GM21447 (cell line): ENCODE results near the gene MAN2B2.

Source experiments
- ATAC-seq: cut with Tn5 transposase; IDR thresholded peaks from one replicate; pipeline ENCODE4 v1.9.1; 2021; ENCODE audit not compliant: unreplicated experiment

MAN2B2 gene

DNA sequence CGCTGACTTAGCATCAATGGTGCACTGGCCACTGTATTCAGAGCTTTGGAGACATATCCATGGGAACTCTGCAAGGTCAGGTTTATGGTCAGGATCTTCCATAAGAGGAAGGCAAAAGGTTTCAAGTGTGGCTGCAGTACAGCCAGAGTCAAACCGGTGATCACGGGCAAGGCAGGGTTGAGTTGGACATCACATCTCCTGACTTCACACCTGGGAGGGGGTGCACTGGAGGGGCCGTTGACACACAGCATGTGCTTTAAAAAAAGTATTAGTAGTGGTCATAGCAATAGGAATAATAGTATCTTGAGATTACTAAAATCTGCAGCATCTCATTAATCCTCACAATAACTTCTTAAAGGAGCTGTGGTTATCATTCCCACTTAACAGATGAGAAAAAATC, 28.9 kb upstream of the MAN2B2 start:
- ATAC-seq = no peak

DNA sequence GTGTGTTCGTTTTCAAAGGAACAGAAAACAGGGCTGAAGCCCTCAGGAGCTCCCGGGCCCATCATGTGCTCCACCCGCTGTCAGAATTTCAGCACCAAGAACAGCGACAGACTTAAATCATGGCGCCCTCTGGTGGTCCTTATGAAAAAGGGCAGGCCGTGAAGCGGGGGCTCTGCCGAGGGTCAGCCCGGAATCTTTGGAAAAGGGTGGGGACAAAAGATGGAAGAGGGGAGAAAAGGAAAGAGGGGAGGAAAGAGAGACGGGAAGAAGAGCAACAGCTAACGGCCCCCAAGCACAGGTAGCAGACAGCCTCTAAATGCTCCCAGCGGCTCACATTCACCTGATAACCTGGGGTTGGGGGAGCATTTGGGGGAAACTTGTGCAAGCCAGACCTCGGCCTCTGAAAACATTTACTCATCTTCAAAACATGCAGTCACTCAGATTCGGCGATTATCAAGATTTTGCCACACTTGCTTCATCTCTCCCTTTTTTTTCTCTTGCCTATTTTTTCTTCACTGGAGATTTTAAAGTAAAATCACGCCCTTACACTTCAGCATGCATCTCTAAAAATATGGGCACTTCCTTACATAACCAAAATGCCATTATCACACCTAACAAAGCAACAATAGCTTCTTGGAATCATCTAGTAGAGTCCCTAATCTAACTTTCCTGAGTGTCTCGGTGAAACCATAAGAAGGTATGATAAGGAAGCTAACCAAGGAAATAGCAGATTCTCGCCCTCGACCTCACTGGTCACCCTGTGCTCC, 28.1 kb upstream of the MAN2B2 start:
- no peak for ATAC-seq

DNA sequence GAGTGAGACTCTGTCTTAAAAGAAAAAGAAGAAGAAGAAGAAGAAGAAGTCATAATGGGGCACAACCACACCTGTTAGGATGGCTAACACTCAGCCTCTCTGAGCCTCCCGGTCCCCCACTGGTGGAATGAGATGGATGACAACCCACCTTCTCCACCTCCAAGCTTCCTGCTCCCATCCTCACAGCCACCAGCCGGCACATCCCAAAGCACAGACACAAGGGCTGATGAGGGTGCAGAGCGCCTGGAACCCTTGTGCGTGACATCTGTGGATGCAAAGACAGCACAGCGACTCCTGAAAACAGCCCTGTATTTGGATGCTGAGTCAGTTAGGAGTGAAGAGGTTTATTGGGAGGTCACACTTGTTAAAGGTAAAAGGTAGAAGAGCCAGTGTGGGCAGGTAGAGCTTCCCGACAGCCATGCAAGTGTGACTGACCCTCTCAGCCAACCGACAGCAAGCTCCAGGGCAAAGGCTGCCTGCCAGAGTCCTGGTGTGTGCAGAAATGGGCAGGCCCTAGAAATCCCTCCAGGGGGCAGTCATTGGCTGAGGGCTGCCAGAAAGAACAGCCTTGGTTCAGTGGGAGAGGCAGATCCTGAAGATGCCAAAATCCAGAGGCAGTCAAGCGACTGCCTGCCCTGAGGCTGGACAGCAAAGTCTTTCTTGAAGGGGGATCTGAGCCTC, 26.6 kb upstream of the MAN2B2 start:
- ATAC-seq = no peak

DNA sequence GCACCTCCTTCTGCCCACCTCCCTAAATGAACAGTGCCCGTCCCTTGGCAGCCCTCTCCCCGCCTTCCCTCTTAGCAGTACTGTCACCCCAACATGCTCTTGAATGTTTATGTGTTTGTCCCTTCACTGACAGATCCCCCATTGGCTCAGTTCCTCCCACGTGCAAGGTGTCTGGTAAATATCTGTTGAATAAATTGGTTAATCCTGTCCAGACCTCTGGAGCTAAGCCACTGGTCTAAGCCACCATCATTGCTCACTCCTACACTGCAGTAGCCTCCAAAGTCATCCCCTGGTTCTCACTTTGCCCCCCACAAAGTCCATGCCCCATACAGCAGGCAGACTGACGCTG, 26.1 kb upstream of the MAN2B2 start:
- ATAC-seq = no peak

DNA sequence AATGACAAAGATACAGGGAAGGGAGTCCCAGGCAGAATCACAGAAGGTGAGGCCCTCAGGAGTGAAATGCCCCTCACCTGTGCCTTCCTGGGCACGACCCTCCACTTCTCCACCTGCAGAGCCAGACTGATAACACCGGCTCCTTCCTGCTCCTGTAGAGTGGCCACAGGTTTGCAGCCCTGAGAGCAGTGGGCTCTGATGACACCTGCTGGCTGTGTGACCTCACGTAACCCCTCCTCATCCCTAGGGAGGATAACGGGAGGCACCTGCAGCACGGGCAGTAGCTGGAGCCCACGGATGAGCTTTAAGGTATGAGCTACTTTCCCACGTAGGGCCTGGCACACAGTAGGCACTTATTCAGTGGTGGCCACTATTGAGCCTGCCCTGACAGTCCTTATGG, 25.5 kb upstream of the MAN2B2 start:
- ATAC-seq = no peak

DNA sequence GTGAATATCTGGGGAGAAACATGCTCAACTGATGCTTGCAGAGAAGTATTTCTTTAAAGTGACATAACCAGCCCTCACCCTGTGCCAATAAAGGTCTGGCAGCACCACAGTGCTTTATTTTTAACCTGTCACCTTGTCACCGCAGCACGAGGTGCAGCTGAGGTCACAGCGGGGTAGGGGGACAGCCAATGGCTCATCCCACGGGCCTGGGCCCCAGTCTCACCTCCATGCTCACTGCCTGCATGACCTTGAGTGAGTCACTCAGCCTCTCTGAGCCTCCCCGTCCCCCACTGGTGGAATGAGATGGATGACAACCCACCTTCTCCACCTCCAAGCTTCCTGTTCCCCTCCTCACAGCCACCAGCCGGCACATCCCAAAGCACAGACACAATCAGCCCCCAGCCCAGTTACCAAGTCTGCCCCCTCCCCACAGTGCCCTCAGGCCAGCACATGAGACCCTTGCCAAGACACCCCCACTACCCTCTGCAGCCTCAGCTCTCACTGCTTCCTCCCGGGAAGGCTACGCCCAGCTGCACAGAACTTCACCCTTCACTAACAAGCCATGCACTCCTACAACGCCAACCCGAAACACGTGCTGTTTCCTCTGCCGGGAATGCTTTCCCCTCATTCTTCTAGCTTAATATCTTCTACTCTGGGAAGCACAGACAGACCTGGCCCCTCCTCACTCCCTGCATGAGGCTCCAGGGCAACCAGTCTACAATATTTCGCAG, 24.9 kb upstream of the MAN2B2 start:
- ATAC-seq = no peak

DNA sequence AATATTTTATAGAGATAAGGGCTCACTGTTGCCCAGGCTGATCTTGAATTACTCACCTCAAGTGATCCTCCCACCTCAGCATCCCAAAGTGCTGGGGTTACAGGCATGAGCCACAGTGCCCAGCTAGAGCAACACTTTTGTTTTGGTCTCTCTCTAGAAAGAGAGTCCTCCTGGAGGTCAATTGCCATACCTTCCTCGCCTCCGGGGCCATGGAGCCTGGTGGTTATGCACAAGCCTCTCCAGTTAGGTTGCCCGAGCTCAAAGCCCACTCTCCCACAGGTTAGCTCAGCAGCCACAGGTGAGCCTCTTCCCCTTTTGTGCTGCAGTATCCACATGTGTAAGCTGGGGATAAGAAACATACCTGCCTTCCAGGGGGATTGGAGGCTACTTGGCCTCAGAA, 24.2 kb upstream of the MAN2B2 start:
- ATAC-seq = no peak

DNA sequence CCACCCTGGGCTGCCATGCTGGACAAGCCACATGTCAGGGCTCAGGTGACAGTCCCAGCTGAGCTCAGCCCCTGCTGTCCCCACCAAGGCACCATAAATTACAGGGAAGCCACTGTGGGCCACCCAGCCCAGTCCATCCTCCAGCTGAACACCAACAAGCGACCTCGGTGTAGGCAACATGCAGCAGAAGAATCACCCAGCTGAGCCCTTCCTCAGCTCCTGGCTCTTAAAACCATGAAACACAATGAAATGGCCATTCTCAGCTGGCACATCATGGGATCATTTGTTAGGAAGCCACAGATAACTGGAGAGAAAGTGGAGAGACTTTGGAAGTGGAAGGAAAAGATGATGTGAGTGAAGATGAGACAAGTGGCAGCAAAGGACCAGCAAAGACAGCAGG, 23.3 kb upstream of the MAN2B2 start:
- ATAC-seq = no peak

DNA sequence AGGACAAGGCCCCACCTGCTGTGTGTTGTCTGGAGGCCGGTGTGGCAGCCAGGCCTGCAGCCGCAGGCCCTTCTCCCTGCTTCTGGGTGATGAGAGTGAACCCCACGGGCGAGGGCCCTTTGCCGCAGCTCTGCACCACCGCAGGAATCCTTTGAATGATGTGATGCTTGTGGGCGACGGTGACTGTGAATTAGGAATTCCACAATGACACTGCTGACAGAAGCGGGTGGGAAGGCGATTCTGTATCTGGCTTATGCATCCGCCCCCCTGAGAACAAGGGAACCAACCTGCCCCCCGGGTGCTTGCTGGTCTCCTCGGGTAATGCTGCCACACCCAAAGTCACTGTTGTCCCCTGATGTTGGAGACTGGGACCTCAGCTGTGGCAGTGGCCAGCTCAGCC, 19.5 kb upstream of the MAN2B2 start:
- ATAC-seq = no peak

DNA sequence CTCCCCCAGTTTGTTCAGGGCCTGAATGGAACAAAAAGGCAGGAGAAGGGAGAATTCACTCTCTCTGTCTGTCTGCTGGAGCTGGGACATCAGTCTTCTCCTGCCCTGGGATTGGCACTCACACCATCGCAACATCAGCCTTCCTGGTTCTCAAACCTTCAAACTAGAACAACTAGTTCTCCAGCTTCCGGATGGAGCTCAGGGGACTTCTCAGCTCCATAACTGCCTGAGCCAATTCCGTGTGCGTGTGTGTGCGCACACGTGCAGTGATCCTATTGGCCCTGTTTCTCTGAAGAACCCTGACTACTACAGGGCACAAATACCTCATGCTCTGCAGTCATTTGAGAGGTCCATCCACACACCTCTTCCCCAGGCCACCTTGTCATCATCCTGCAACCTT, 18.7 kb upstream of the MAN2B2 start:
- ATAC-seq = no peak

DNA sequence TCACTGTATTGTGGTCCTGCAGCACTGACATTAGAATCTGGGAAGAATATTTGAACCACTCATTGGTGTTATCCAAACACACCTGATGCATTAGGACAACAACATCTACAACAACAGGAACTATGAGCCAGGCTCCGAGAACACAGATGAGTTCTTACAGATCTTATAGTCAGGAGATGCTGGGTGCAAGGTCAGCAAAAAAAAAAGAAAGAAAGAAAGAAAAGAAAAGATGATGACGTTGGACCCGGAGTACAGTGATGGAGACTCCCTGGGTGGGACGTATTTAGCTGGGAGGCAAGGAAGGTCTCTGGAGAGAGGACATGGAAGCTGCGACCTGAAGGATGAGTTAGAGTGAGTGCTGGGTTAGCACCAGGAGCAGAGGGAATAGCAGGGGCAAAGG, 17.8 kb upstream of the MAN2B2 start:
- ATAC-seq = no peak

DNA sequence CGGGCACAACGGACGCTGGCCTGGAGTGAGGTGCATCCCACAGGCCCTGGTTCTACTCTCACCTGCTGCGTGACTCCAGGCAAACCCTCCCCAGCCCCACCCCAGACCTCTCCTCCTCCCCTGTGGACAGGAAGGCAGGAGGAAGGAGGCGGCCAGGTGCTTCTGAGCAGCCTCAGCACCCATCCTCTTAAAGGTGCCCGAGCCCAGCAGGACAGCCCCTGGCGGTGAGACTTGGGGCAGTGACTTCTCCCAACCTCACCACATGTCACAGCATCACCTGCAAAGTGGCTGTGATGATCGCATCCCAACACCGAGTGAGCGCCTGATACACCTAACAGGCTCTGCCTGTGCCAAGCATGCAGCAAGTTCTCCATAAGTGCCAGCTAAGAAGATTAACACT, 17.1 kb upstream of the MAN2B2 start:
- ATAC-seq = no peak

DNA sequence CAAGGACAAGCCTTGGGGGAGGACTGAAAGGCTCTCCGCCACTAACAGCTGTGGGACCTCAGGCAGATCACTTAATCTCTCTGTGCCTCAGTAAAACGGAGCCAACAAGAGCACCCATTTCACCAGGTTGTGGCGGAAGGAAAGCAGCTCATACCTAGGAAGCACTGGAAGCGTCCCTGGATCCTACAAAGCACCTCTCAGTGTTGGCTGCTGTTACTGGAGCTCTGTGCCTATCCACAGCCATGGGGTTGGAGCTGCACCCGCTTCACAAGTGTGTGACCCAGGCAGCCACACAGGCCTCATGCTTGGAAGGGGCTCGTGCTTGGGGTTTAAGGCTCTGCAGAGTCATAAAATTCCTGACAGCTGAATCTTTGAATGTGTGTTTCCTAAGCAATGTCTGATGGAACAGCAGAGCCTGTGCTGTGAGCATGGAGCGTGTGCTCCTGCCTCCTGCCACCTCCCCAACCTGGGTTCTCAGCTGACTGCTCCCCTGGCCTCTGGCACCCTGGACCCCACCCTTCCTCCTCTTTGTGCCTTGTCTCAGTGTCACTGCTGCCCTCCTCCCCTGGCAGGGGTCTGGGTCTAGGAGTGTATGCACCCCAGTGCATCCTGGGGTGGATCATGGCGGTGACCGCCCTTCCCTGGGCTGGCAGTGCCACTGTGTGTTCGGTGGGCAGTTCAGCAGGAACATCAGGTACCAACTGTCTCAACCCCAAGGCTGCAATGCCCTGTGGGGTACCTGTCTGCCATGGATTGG, 14.4 kb upstream of the MAN2B2 start:
- no peak for ATAC-seq

DNA sequence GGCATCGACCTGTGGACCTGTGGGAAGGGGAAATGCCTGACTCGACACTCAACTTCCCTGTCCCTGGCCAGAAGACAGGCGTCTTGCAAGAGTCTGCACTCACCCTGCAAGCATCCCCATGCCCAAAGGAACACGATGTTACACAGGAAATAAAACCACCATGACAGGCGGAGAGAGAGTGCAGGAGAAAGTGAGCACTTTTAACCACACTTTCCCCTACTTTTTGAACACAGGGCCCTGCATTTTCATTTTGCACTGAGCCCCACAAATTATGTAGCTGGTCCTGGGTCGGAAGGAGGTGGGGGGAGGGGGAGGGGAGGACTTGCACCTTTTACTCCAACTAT, 13.8 kb upstream of the MAN2B2 start:
- ATAC-seq = no peak

DNA sequence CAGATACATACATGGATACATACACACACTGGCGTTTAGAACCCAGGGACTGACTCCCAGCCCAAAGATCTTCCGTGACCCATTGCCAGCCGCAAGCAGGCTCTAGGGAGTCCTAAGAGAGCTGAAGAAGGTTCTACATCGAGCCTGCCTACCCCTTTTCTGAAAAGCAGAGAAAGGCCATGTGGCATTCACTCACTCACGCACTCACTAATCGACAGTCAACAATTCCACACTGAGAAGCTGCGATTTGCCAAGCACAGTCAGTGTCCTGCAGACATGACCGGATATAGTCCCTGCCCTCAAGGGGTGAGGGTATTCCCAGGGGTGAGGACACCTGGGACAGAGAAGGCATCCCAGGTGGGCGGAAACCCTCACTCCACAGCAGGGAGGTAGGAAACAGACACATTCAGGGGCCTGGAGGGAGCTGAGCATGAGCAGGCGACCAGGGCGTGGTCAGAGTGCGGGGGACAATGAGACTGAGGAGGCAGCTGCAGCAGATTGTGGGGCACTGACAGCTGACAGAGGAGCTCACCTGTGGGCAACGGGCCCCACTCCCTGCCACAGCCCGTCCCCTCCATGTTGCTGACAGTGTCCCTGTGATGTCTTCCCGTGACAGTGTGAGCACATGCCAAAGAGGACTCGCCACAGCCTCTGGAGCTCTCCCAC, 13.2 kb upstream of the MAN2B2 start:
- no peak for ATAC-seq

DNA sequence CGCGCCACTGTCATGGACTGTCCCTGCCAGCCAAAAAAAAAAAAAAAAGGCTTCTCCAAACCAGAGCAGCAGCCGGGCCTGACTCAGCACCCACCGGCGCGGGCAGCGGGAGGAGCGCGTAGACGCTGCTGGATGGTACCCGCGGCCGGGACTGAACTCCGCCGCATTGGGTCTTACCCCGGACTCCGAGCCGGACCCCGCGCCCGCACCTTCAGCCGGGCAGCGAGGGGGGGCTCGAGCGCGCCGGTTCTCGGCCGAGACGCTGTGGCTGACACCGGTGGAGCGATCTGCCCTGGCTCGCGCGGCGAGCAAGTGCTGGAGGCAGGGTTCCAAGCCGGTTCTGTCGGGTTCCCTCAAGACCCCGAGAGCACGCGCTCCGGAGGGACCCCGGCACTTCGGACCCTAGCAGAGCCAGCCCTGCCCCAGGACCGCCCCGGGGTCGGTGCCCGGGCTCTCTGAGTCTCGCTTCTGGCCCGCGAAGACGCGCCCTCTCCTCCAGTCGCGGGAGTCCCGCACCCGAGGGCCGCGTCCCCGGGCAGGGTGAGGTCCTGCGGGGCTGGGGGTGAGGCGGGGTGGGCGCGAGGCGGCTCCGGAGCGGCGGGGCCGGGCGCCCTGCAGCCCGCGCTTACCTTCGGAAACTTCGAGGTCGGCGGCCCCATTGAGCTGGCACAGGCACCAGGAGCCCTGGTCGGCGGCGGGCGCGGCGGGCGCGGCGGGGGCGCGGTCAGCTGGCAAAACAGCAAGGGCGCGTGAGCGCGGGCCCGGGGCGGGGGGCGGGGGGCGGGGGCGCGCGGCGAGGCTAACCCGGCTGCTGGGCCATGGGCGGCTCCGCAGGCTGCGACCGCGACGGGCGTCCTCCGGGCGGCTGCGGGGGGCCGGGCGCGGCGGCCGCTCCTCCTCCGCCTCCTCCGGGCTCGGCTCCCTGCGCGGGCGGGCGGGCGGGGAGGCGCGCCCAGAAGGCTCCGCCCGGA, 11.8 kb upstream of the MAN2B2 start:
- no peak for ATAC-seq

DNA sequence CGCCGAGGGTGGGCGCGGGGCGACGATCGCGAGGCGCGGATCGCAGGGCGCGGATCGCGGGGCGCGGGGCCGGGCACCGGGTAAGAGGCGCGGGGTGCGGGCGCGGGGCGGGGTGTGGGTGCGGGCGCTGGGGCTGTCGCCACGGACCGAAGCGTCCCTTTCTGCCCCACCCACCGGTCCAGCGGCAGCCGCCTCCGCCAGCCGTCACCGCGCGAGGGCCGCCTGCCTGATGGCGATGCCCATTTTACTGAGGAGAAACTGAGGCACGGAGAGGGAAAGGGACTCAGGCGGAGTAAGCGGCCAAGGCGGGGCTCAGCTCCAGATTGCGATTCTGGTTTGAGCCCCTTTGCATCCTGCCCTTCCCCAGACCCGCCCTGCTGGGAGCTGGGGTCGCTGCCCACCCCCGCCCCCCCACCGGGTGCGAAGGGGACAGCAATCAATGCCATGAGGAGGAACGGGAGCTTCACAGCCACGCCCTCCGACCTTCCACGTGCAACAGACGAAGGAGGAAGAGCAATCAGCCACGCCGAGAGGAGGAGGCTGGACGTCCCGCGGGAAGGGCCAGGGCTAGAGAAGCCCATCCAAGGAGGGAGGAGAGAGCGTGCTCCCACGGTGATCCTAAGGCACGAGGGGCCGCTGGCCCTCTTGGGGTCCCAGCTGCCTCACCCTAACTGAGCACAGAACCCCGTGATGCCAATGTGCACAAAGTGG, 10.9 kb upstream of the MAN2B2 start:
- no peak for ATAC-seq

DNA sequence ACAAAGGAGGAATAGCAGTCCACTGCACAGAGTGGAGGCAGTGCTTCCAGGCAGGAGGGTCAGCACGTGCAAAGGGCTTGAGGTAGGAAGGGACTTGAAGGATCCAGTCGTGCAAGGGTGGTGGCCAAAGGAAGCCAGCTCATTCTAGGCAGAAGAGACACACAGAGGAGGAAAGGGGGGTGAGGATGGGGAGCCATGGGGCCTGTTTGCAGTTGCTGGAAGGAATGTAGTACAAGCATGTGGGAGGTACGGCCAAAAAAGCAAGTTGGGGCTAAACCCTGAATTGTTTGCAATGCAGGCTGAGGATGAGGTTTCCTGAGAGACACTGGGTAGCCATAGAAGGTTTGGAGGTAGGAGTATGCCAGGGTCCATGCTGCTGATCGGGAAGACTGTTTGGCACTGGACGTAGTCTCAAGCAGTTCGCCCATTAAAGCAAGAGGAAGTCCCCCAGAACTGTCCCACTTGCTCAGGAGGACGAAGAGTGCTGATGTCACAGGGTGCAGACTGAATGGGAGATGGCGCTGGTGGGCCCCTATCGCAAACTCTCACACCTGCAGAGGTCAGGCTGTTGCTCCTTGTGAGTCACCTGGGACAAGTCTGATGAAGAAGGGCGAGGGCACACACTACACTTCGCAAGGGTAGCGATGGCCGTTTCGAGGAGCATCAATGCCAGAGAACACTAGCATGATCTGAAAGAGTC, 9.1 kb upstream of the MAN2B2 start:
- ATAC-seq = no peak
